GM18498 (cell line): Measurements from ENCODE around the gene CTNND1.
A peak's percentile ranks its signal among the peaks of the same experiment; 100 is the strongest.

Experiments used
- ATAC-seq: cut with Tn5 transposase; IDR thresholded peaks from one replicate; pipeline ENCODE4 v1.9.1; 2021; ENCODE audit warnings: mild to moderate bottlenecking, moderate library complexity; ENCODE audit not compliant: unreplicated experiment

The CTNND1 gene

GRCh38 chr11:57758174-57758573 lies 3.4 kb upstream of the CTNND1 start:
- ATAC-seq, result no peak

DNA sequence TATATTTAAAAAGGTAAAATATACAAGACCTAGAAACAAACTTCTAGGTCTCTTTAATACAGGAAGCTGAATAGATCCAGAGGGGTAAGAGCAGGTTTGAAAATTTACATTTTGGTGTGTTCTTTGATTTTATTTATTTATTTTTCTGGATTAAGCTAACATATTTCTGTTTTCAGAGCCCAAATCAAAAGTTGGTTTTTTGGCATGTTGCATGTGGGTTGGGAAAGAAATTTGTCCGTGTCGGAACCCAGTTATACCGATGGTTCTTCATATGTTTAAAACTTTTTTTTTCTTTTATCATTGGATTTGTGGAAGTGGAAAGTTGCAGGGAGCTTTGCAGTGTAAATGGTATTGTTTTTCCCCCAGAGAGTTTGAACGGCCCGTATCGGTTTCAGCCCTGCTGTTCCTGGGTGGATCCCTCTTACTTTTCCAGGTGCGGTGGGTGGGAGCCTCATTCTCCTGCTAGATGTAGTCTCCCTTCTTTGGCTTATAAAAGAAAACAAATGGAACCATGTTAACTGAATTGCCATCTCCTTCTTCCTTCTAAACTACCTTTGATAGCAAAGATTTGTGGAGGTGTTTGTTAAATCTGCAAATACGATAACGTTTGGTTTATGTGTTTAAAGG lies 746 bp downstream of the CTNND1 start:
- no peak for ATAC-seq

- ATAC-seq, result no peak
These were observed 2.0 kb downstream of the CTNND1 start for GRCh38 chr11:57763568-57763967.

DNA sequence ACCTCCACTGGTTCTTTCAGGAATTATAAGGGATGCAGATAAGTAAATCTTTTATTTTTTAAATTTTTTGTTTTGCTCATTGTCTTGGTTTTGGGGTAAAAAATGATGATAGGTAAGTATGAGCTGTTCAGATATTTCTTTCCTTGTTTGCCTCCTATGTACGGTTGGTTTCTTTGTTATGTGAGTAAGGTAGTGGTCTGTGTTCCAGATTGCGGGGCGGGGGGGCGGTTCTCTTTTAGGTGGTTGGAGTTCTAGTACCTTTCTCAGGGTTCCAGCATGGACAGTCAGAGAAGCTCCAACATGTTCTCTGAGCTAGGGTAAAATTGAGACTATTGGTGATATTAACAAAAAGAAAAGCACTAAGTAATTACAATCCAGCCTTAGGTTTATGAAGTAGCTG lies 2.4 kb downstream of the CTNND1 start:
- ATAC-seq, result no peak

- no peak for ATAC-seq
These were observed 3.0 kb downstream of the CTNND1 start for GRCh38 chr11:57764566-57764965.

- no peak for ATAC-seq
These were observed 3.4 kb downstream of the CTNND1 start for GRCh38 chr11:57764972-57765371.

GRCh38 chr11:57770793-57771192 lies 9.2 kb downstream of the CTNND1 start:
- no peak for ATAC-seq

DNA sequence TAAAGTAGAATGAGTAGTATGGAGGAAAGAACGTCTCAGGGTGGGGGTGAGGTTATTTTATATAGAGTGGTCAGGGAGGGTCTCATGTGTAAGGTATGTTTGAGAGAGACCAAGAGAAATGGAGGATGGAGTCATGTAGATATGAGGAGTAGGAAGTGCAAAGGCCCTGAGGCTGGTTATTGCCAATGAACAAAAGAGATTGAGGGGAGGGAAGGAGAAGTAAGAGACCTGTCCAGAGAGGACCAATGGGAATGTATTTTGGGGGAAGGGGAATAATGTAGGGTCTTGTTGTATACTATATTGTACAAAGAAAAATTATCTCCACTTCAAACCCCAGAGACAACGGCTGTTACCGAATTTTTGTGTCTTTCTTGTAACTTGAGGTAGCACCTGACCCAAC lies 9.8 kb downstream of the CTNND1 start:
- no peak for ATAC-seq

DNA sequence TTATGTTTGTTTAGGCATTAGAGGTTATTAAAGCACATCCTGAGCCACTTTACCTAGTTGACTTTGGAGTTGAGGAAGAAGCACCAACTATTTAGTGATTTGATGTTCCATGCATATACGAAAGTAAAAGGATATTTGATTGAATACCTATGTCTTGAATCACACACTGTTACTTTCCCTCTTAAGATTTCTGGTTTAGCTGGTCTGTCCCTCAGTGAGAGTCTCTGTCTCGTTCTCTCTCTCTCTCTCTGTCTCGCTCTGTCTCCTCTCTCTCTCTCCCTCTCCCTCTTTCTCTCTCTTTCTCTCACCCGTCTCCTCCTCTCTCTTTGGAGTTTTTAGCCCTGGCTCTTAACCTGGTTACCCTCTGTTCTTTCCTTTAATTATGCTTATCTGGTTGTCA lies 11.0 kb downstream of the CTNND1 start:
- no peak for ATAC-seq

DNA sequence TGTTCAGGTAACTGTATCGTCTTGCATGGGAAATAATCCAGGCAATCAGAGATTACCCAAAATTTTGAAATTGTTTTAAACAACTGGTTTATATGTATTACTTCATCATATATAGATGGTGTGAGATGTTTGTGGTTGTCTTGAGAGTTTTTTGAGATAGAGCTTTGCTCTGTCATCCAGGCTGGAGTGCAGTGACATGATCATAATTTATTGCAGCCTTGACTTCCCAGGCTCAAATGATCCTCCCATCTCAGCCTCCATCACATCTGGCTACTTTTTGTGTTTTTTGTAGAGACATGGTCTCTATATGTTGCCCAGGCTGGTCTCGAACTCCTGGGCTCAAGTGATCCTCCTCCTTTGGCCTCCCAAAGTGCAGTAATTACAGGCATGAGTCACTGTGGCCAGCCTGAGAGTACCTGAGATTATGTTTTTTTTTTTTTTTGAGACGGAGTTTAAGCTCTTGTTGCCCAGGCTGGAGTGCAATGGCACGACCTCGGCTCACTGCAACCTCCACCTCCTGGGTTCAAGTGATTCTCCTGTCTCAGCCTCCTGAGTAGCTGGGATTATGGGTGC lies 11.5 kb downstream of the CTNND1 start:
- no peak for ATAC-seq

DNA sequence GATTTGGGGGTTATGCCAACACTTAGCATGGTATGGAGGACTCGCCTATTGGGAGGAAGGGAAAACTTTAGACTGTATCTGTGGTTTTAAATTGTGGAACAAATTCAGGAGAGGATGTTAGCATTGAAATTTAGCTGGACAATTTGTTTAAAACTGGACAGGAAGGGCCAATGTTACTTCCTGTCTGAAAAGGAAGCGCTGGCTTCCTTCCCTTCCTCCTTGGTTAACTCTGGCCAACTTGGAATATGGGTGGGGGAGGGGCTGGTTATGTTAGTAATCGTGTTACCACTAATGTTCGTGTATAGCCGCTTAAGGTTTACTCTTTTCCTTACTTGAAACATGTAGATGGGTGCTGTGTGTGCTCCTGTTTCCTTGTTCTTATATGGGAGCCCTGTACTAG lies 13.9 kb downstream of the CTNND1 start:
- no peak for ATAC-seq

DNA sequence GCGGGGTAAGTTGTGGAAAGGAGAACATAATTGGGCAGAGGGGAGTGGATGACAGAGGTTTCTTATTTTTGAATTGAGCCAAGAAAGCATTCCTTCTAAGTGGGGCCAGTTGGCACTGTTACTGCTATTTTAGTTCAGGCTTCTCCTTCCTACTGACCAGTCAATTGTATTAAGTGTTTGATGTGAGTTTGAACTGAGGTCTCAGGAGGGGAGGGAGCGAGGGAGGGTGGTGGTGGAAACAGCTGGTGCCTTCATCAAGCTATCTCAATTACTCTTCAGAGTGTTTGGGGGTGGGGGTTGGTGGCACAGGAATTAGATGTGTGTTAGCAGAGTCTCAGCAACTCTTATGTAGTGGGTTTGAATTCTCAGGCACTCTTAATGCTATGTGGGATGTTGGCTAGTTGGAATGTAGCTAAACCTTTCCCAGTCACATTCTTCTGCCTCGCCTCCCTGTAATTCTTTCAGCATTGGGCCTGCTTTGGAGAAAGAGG lies 14.5 kb downstream of the CTNND1 start:
- ATAC-seq, result no peak

DNA sequence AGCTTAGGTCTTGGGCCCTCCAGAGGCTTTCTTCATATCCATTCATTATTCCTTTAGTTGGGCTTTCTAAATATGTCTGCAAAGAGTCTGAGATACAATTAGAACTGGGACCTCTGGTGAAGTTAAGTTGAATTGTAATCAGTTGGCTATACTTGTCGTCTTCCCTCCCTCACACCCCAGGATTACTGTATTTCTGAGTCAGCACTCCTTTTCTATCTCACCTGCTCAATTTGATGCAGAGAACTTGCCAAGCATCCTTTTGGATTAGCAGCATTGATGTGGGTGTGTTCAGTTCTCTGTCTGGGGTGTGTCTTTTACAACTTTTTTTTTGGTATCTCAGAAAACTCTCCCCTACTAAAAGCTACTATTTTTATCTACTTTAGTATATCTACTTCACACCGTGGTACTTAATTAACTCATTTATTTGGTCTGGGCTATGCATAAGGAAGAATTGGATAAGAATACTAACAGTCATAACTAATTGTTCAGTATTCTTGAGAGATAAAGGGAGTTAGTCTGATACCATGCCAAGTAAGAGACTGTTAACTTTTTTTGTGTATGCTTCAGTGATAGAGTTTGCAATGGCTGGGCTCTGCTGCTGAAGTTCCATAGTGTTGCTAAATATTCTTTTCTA lies 15.1 kb downstream of the CTNND1 start:
- ATAC-seq, result no peak

DNA sequence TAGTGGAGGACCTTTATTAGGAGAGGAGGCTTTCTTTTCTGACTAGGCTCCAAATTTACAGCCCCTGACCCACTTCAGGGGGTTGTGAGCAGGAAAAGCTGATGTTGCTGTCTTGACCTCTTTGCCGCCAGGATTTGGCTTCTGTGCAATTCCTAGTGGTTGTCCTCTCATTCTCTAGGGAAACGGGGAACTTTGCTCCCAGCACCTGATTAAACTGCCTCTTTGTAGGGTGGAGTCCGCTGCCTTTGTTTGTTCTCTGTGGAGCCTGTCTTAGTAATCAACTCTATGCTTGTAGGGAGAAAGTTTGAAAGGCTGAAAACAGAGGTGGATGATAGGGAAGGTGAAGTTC lies 16.3 kb downstream of the CTNND1 start:
- no peak for ATAC-seq

GRCh38 chr11:57778318-57779037 lies 16.9 kb downstream of the CTNND1 start:
- ATAC-seq, result no peak

- ATAC-seq, result no peak
These were observed 17.7 kb downstream of the CTNND1 start for GRCh38 chr11:57779276-57779675.

DNA sequence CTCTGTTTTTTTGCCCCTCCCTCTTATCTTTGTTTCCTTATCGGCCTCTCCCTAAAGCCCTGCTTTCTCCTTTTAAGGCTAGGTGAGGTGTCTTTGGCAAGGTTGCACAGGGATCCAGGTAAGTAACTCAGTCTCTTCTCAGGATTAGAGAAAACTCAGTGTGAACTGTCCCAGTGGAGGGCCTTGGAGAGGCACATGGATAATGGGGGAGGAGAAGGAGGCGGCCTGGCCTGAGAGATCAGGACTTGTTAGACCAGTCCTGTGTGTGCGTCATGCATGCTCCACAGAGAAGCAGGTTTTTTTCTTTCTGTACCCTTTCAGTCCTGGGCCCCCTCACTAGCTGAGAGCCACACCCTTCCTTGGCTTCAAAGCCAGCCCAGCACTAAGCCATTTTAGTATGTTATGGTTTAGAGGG lies 19.9 kb downstream of the CTNND1 start:
- no peak for ATAC-seq

DNA sequence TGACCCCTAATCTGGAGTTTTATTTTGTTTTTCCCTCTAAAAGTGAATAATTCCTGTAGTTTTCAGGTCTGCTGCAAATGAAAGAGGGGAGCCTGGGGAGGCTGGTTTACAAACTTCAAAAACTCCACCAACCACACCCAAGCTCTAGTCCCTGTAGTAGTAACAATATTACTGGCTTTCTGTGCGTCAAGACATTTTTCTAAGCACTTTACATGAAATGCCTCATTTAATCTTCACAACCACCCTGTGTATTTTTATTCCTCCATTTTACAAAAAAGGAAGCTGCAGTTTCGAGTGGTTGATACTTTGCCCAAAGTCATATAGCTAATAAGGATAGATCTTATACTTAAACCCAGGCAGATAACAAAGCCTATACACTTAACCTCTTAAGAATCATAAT lies 23.5 kb downstream of the CTNND1 start:
- peak; percentile 40 for ATAC-seq

DNA sequence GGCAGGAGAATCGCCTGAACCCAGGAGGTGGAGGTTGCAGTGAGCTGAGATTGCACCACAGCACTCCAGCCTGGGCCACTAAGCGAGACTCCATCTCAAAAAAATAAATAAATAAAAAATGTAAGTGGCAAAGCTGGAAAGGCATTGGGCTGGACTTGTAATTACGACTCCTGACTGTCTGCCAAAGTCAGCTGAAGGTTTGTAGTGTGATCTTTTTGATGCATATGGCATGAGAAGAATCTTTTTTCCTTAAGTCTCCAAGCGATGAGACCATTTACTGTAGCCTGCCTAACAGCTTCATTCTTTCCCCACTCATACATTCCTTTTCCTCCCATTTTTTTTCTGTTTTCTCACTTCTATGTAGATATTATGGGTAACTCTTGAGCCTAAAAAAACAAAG lies 24.8 kb downstream of the CTNND1 start:
- no peak for ATAC-seq

- ATAC-seq, result no peak
These were observed 25.5 kb downstream of the CTNND1 start for GRCh38 chr11:57787006-57787604.

DNA sequence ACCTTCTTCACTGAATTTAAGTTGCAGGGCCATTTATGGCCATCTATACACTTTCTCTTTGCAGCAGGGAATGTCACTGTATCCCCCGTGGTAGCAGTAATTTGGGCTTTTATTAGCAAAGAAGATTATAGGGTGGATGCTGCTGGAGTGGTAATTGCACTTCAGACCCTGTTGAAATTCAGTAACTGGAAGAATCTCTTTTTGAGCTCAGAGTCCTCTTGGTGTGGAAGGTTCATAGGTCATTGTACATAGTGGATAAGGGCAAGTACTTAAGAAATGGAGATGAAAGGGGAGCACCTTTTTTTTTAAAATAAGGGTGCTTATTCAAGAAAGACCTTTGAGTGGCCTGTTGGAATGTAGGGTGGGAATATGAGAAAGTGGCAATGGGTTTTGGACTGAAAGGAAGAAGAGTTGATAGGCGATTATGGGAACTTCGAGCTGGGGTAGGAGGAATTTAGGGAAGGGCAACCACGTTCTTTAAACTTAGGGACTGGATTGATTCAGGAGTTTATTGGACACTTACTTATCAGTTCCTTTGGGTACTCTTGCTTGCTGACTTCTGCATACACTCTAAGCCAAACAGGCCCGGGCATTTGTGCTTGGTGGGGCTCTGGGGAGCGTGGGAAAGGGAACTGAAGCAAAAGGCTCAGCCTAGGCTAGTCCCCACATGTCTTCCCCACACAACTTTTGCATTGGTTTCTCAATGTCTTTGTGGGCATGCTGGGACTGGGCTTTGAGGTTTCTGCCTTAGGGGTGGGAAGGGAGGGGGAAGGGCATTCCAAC lies 26.5 kb downstream of the CTNND1 start:
- ATAC-seq, result peak; percentile 47
